ENCODE results near the gene ACTR6.
"Not testable (repeated sequence)": the region's sequence is repeated elsewhere in the genome, so short reads cannot be mapped to it uniquely, and the experiment has no call there.

ACTR6 gene

DNA sequence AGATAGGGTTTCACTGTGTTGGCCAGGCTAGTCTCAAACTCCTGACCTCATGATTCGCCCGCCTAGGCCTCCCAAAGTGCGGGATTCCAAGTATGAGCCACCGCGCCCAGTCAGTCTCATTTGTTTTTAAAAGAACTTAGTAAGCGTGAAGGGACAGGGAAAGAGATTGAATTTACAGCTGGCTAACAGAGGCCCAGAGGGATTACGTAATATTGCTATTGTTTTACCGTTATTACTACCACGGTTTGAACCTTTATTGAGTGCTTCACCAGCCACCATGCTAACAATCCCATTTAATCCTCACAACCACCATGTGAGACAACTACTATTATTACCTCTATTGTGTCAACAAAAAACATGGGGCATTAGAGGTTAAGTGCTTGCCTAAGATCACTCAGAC, 31.3 kb upstream of the ACTR6 start:
- no peaks in the 10 kb centered on the region for H3K4me1 ChIP-seq (ENCODE audit: insufficient read depth, insufficient read length)
- no peak for DNase-seq (ENCODE audit: low read depth, low spot score)

DNA sequence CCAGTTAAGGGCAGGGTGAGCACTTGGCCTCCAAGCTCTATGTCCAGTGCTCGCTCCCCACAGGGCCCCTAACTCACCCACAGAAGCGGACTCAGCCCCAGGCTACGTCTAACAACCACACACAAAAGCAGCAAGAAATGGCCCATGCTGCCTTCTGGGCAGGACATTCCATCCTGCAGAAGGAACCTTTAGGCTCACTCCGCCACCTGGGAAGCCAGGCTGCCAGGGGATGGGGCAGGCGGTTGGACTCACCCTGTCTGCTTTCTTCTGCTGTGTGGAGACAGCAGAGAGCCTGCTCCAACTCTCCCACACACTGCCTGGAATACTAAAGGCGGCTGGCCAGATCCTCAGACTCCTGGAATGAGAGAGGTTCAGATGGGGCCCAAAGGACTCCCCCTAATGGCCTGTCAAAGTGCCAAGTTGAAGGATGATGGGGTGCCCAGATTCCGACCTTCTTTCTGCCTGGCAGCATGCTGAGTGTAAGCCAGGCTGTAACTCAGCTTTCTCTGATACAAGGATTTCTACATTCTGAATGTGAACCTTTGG, 30.2 kb upstream of the ACTR6 start:
- no peaks in the 10 kb centered on the region for H3K36me3 ChIP-seq (ENCODE audit: insufficient read depth, insufficient read length, low read length)
- TF ChIP-seq YY1 (IDR thresholded peaks at IDR 0.05; ENCODE audit: insufficient read depth, insufficient read length) (no peak), SUZ12 (IDR thresholded peaks at IDR 0.05; ENCODE audit: extremely low read depth, insufficient read depth, insufficient read length) (no peak), ZNF274 (IDR thresholded peaks at IDR 0.05; ENCODE audit: low read depth, low read length) (no peak)
- H3K4me3 ChIP-seq (ENCODE audit: insufficient read length, low read depth), result no peak overlapping the region
- H3K9me3 ChIP-seq (ENCODE audit: insufficient read depth, low read length), result peaks cover 53% of the 10 kb centered on the region
- no peak overlapping the region for H3K9ac ChIP-seq (ENCODE audit: insufficient read length, low read depth)
- DNase-seq (ENCODE audit: low read depth, low spot score), result no peak
- no peaks in the 10 kb centered on the region for H3K27me3 ChIP-seq (ENCODE audit: insufficient read depth, insufficient read length)
- no peaks in the 10 kb centered on the region for H3K4me1 ChIP-seq (ENCODE audit: insufficient read depth, insufficient read length)

More for the DNA sequence above, 31.3 kb upstream of the ACTR6 start:
- Histone ChIP-seq H3K27me3 (ENCODE audit: insufficient read depth, insufficient read length) (no peaks in the 10 kb centered on the region), H3K9me3 (ENCODE audit: insufficient read depth, low read length) (peaks cover 47% of the 10 kb centered on the region), H3K36me3 (ENCODE audit: insufficient read depth, insufficient read length, low read length) (no peaks in the 10 kb centered on the region), H3K4me3 (ENCODE audit: insufficient read length, low read depth) (no peak overlapping the region), H3K9ac (ENCODE audit: insufficient read length, low read depth) (no peak overlapping the region)
- no peak for TF ChIP-seq YY1 (IDR thresholded peaks at IDR 0.05; ENCODE audit: insufficient read depth, insufficient read length)
- no peak for TF ChIP-seq ZNF274 (IDR thresholded peaks at IDR 0.05; ENCODE audit: low read depth, low read length)
- no peak for TF ChIP-seq SUZ12 (IDR thresholded peaks at IDR 0.05; ENCODE audit: extremely low read depth, insufficient read depth, insufficient read length)

DNA sequence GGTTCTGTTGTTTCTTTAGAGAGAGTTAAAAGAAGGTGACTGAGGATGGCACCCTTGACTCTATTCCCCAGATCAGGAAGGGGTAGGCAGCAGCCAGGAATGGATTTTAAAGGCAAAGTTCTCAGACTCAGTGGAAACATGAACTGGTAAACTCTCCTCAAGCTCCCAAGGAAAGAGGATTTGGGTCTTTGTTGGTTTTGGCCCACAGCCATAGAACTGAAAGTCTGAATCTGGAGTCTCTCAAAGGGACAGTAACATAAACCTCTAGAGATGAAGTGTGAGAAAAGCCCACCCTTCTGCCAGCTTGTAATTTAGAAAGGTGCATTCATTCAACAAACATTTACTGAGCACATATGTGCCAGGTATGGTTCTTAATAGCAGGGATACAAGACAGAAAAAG, 29.4 kb upstream of the ACTR6 start:
- Histone ChIP-seq H3K9ac (ENCODE audit: insufficient read length, low read depth) (no peak overlapping the region), H3K27me3 (ENCODE audit: insufficient read depth, insufficient read length) (no peaks in the 10 kb centered on the region), H3K9me3 (ENCODE audit: insufficient read depth, low read length) (peaks cover 54% of the 10 kb centered on the region), H3K36me3 (ENCODE audit: insufficient read depth, insufficient read length, low read length) (no peaks in the 10 kb centered on the region), H3K4me3 (ENCODE audit: insufficient read length, low read depth) (no peak overlapping the region), H3K4me1 (ENCODE audit: insufficient read depth, insufficient read length) (no peaks in the 10 kb centered on the region)
- no peak for TF ChIP-seq YY1 (IDR thresholded peaks at IDR 0.05; ENCODE audit: insufficient read depth, insufficient read length)
- TF ChIP-seq ZNF274 (IDR thresholded peaks at IDR 0.05; ENCODE audit: low read depth, low read length), result no peak
- TF ChIP-seq SUZ12 (IDR thresholded peaks at IDR 0.05; ENCODE audit: extremely low read depth, insufficient read depth, insufficient read length), result no peak
- DNase-seq (ENCODE audit: low read depth, low spot score), result no peak

DNA sequence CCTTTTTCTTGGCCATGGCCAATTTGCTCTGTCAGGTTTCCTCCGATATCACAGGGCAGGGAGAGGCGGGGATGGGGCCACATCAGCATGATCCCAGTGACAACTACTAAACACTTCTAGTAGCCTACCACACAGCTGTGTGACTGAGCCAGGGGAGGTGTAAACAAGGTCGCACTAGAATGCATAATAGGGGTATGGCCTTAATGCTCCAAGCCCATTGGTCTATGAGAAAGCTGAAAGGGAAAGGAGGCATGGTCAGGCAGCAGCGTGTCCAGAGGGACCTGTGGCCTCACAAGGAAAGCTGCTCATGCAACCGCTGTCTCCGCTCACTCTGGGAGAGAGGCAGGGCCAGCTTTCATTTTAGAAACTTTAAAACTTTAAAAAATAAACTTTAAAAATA, 27.5 kb upstream of the ACTR6 start:
- Histone ChIP-seq H3K27me3 (ENCODE audit: insufficient read depth, insufficient read length) (no peaks in the 10 kb centered on the region), H3K9me3 (ENCODE audit: insufficient read depth, low read length) (peaks cover 54% of the 10 kb centered on the region), H3K4me3 (ENCODE audit: insufficient read length, low read depth) (no peak overlapping the region), H3K36me3 (ENCODE audit: insufficient read depth, insufficient read length, low read length) (no peaks in the 10 kb centered on the region), H3K4me1 (ENCODE audit: insufficient read depth, insufficient read length) (no peaks in the 10 kb centered on the region), H3K9ac (ENCODE audit: insufficient read length, low read depth) (no peak overlapping the region)
- DNase-seq (ENCODE audit: low read depth, low spot score), result no peak
- TF ChIP-seq ZNF274 (IDR thresholded peaks at IDR 0.05; ENCODE audit: low read depth, low read length) (no peak), YY1 (IDR thresholded peaks at IDR 0.05; ENCODE audit: insufficient read depth, insufficient read length) (no peak), SUZ12 (IDR thresholded peaks at IDR 0.05; ENCODE audit: extremely low read depth, insufficient read depth, insufficient read length) (no peak)

DNA sequence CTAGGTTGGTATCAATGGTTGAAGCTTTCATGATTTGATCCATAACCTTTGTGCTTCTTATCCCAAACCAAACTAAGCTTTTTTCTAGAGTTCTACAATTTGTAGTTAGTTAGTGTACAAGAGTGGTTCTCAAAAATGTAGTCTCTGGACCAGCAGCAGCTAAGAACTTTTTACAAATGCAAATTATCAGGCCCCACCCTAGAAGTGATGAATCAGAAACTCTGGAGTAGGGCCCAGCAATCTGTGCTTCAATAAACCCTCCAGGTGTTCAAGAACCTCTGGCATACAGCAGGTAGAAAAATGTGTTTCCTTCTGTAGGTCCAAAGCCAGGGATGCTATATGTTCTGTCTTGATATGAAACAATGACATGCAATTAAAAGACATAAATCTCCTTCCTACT, 26.1 kb upstream of the ACTR6 start:
- Histone ChIP-seq H3K9ac (ENCODE audit: insufficient read length, low read depth) (no peak overlapping the region), H3K9me3 (ENCODE audit: insufficient read depth, low read length) (peaks cover 54% of the 10 kb centered on the region), H3K4me1 (ENCODE audit: insufficient read depth, insufficient read length) (no peaks in the 10 kb centered on the region), H3K27me3 (ENCODE audit: insufficient read depth, insufficient read length) (no peaks in the 10 kb centered on the region), H3K36me3 (ENCODE audit: insufficient read depth, insufficient read length, low read length) (no peaks in the 10 kb centered on the region), H3K4me3 (ENCODE audit: insufficient read length, low read depth) (no peak overlapping the region)
- TF ChIP-seq YY1 (IDR thresholded peaks at IDR 0.05; ENCODE audit: insufficient read depth, insufficient read length), result no peak
- no peak for TF ChIP-seq SUZ12 (IDR thresholded peaks at IDR 0.05; ENCODE audit: extremely low read depth, insufficient read depth, insufficient read length)
- TF ChIP-seq ZNF274 (IDR thresholded peaks at IDR 0.05; ENCODE audit: low read depth, low read length), result no peak
- DNase-seq (ENCODE audit: low read depth, low spot score), result no peak

DNA sequence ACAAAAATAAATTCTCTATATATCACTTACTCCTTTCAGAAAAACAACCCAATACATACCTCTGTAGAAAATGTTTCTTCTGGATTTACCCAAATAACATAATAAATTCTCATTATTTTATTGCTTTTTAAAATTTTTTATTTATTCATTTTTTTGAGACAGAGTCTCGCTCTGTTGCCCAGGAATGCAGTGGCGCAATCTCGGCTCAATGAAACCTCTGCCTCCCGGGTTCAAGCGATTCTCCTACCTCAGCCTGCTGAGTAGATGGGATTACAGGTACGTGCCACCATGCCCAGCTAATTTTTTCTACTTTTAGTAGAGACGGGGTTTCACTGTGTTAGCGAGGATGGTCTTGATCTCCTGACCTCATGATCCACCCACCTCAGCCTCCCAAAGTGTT, 24.1 kb upstream of the ACTR6 start:
- H3K4me3 ChIP-seq (ENCODE audit: insufficient read length, low read depth); DNase-seq (ENCODE audit: low read depth, low spot score); H3K36me3 ChIP-seq (ENCODE audit: insufficient read depth, insufficient read length, low read length); H3K4me1 ChIP-seq (ENCODE audit: insufficient read depth, insufficient read length); H3K27me3 ChIP-seq (ENCODE audit: insufficient read depth, insufficient read length); H3K9ac ChIP-seq (ENCODE audit: insufficient read length, low read depth): not testable (repeated sequence)
- H3K9me3 ChIP-seq (ENCODE audit: insufficient read depth, low read length), result peaks cover 39% of the 10 kb centered on the region

DNA sequence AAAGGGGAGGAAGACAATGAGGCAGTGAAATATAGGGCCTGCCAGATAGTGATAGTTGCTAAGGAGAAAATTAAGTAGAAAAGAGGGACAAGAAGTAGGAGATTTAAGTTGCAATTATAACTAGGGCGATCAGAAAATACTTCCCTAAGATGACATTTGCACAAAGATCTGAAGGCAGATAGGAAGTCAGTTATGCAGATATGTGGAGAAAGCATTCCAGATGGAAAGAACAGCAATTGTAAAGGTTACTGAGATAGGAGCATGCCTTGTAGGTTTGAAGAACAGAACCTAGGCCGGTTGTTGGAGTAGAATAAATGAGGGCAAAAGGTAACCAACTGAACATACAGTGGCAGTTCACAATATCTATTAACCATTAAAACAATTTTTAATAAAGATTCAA, 21.4 kb upstream of the ACTR6 start:
- Histone ChIP-seq H3K4me3 (ENCODE audit: insufficient read length, low read depth) (no peak overlapping the region), H3K27me3 (ENCODE audit: insufficient read depth, insufficient read length) (no peaks in the 10 kb centered on the region), H3K36me3 (ENCODE audit: insufficient read depth, insufficient read length, low read length) (no peaks in the 10 kb centered on the region), H3K4me1 (ENCODE audit: insufficient read depth, insufficient read length) (no peaks in the 10 kb centered on the region), H3K9ac (ENCODE audit: insufficient read length, low read depth) (no peak overlapping the region), H3K9me3 (ENCODE audit: insufficient read depth, low read length) (peaks cover 12% of the 10 kb centered on the region)
- no peak for TF ChIP-seq ZNF274 (IDR thresholded peaks at IDR 0.05; ENCODE audit: low read depth, low read length)
- TF ChIP-seq YY1 (IDR thresholded peaks at IDR 0.05; ENCODE audit: insufficient read depth, insufficient read length), result no peak
- TF ChIP-seq SUZ12 (IDR thresholded peaks at IDR 0.05; ENCODE audit: extremely low read depth, insufficient read depth, insufficient read length), result no peak
- no peak for DNase-seq (ENCODE audit: low read depth, low spot score)

All from NT2/D1 (cell line).